ENCODE measurements around the gene SND1. TPM values are rescaled to one million over a fixed set of nuclear protein-coding genes. Genes with fewer than 3 reads are reported as not detected.

The SND1 gene
- total RNA-seq, 4 donors from 2014 or later = 55.5 to 305 (median 80.1) TPM

- H3K4me1 ChIP-seq = no peaks in the 10 kb centered on the region
- H3K9me3 ChIP-seq = no peaks in the 10 kb centered on the region
- no peak overlapping the region for H3K27ac ChIP-seq
- H3K4me3 ChIP-seq = no peak overlapping the region
- DNase-seq = no peak
- no peaks in the 10 kb centered on the region for H3K36me3 ChIP-seq
- TF ChIP-seq, protein P1, sequence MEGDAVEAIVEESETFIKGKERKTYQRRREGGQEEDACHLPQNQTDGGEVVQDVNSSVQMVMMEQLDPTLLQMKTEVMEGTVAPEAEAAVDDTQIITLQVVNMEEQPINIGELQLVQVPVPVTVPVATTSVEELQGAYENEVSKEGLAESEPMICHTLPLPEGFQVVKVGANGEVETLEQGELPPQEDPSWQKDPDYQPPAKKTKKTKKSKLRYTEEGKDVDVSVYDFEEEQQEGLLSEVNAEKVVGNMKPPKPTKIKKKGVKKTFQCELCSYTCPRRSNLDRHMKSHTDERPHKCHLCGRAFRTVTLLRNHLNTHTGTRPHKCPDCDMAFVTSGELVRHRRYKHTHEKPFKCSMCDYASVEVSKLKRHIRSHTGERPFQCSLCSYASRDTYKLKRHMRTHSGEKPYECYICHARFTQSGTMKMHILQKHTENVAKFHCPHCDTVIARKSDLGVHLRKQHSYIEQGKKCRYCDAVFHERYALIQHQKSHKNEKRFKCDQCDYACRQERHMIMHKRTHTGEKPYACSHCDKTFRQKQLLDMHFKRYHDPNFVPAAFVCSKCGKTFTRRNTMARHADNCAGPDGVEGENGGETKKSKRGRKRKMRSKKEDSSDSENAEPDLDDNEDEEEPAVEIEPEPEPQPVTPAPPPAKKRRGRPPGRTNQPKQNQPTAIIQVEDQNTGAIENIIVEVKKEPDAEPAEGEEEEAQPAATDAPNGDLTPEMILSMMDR (IDR thresholded peaks at IDR 0.05) = no peak
- TF ChIP-seq POLR2A (IDR thresholded peaks at IDR 0.05) = no peak
- no peaks in the 10 kb centered on the region for H3K27me3 ChIP-seq
Measured at GRCh38 chr7:127765150-127765549, 113.2 kb downstream of the SND1 start.

- Histone ChIP-seq H3K9me3 (no peaks in the 10 kb centered on the region), H3K4me3 (no peak overlapping the region), H3K4me1 (no peaks in the 10 kb centered on the region), H3K27ac (no peak overlapping the region), H3K27me3 (no peaks in the 10 kb centered on the region), H3K36me3 (no peaks in the 10 kb centered on the region)
- no peak for DNase-seq
- TF ChIP-seq, protein P1 (IDR thresholded peaks at IDR 0.05) = no peak
- TF ChIP-seq POLR2A (IDR thresholded peaks at IDR 0.05) = no peak
Measured at GRCh38 chr7:127766831-127767459, 115.0 kb downstream of the SND1 start.

- Histone ChIP-seq H3K27ac (no peak overlapping the region), H3K36me3 (no peaks in the 10 kb centered on the region), H3K4me3 (no peak overlapping the region), H3K9me3 (no peaks in the 10 kb centered on the region), H3K27me3 (no peaks in the 10 kb centered on the region), H3K4me1 (no peaks in the 10 kb centered on the region)
- no peak for DNase-seq
- no peak for TF ChIP-seq POLR2A (IDR thresholded peaks at IDR 0.05)
- TF ChIP-seq, protein P1 (IDR thresholded peaks at IDR 0.05) = no peak
Measured at GRCh38 chr7:127768241-127768640, 116.2 kb downstream of the SND1 start.

GRCh38 chr7:127769137-127769536, 117.1 kb downstream of the SND1 start:
- no peaks in the 10 kb centered on the region for H3K4me1 ChIP-seq
- no peaks in the 10 kb centered on the region for H3K36me3 ChIP-seq
- no peak overlapping the region for H3K27ac ChIP-seq
- no peaks in the 10 kb centered on the region for H3K9me3 ChIP-seq
- TF ChIP-seq, protein P1 (IDR thresholded peaks at IDR 0.05) = no peak
- no peaks in the 10 kb centered on the region for H3K27me3 ChIP-seq
- no peak for DNase-seq
- H3K4me3 ChIP-seq = no peak overlapping the region

- H3K4me1 ChIP-seq = no peaks in the 10 kb centered on the region
- no peaks in the 10 kb centered on the region for H3K9me3 ChIP-seq
- H3K27me3 ChIP-seq = no peaks in the 10 kb centered on the region
- TF ChIP-seq, protein P1 (IDR thresholded peaks at IDR 0.05) = no peak
- TF ChIP-seq POLR2A (IDR thresholded peaks at IDR 0.05) = no peak
- H3K4me3 ChIP-seq = no peak overlapping the region
- no peak for DNase-seq
- no peaks in the 10 kb centered on the region for H3K36me3 ChIP-seq
- H3K27ac ChIP-seq = no peak overlapping the region
Measured at GRCh38 chr7:127769696-127770400, 117.9 kb downstream of the SND1 start.
